ENCODE data around the gene UGT1A1. TPM values are rescaled to one million over a fixed set of nuclear protein-coding genes. Genes with fewer than 3 reads are reported as not detected.

Gene UGT1A1
- total RNA-seq, 1 experiment from 2014 or later: not detected

DNA sequence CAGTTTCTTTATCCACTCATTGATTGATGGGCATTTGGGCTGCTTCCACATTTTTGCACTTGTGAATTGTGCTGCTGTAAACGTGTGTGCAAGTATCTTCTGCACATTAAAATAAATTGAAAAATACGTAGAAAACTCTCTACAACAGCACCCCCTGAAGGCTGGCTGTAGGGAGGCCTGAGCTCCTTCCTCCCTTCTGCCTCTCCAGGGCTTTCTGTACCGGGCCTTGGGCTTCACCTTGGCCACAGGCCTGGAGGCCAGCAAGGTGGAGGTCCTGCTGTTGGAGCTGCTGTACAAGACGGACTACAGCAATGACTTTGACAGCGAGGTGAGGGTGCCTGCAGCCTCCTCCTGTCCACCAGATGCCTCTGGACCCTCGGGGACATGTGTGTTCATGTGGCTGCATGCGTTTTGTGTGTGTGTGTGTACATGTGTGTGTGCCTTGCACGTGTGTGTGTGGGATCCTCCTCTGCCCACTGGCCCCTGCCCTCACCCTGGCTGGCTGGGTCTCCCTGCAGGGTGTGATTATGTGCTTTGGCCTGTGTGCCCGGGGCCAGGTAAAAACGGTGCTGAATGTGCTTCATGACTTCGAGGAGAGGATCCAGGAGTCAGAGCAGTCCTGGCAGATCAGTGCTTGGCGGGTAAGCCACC lies 47.3 kb downstream of the UGT1A1 start:
- peaks cover 23% of the 10 kb centered on the region for H3K27me3 Mint-ChIP-seq (ENCODE audit: low read depth)
- Histone ChIP-seq H4K8ac (replicated peaks; ENCODE audit: insufficient read length, low read depth, low read length) (no peak overlapping the region), H2BK5ac (ENCODE audit: insufficient read length, low read length) (no peak overlapping the region), H3K18ac (ENCODE audit: insufficient read length, low read depth, low read length) (no peak overlapping the region), H3K4ac (ENCODE audit: low read depth, low read length) (no peak overlapping the region), H2BK120ac (ENCODE audit: low read depth, low read length, poor library complexity, severe bottlenecking) (no peak overlapping the region), H2BK12ac (ENCODE audit: insufficient read length, low read depth, low read length) (no peak overlapping the region), H3K23ac (ENCODE audit: insufficient read length, low read depth, low read length) (no peak overlapping the region), H3K4me2 (ENCODE audit: insufficient read depth, insufficient read length, low read length) (no peak overlapping the region), H3K23me2 (ENCODE audit: insufficient read length, low read depth, low read length, poor library complexity, severe bottlenecking) (no peaks in the 10 kb centered on the region), H4K5ac (ENCODE audit: insufficient read length, low read depth, low read length) (no peak overlapping the region), H2AFZ (ENCODE audit: low read length) (no peak overlapping the region), H3K9ac (ENCODE audit: extremely low read depth, insufficient read length, low read length) (no peak overlapping the region), H2BK20ac (ENCODE audit: low read depth, low read length, poor library complexity, severe bottlenecking) (no peak overlapping the region), H3K56ac (ENCODE audit: insufficient read length, low read depth, low read length) (no peak overlapping the region), H3K27me3 (ENCODE audit: insufficient read depth, low read length) (no peaks in the 10 kb centered on the region), H2AK5ac (ENCODE audit: insufficient read length, low read length) (no peak overlapping the region), H3K79me1 (ENCODE audit: insufficient read depth, low read depth, low read length, poor library complexity, severe bottlenecking) (no peaks in the 10 kb centered on the region), H3K27ac (ENCODE audit: insufficient read length, low read depth, low read length) (no peak overlapping the region), H4K91ac (ENCODE audit: insufficient read length, low read depth, low read length) (no peak overlapping the region), H3K79me2 (ENCODE audit: insufficient read depth, low read length) (no peaks in the 10 kb centered on the region), H4K20me1 (ENCODE audit: control insufficient read depth, insufficient read depth, insufficient read length) (no peaks in the 10 kb centered on the region), H3K9me3 (ENCODE audit: control insufficient read depth, low read depth, low read length) (no peaks in the 10 kb centered on the region), H2BK15ac (ENCODE audit: low read depth, low read length) (no peak overlapping the region), H3T11ph (ENCODE audit: low read length) (no peak overlapping the region), H3K4me1 (ENCODE audit: insufficient read depth, low read length) (no peaks in the 10 kb centered on the region), H3K14ac (ENCODE audit: insufficient read depth, low read length) (no peak overlapping the region)
- H3K4me1 Mint-ChIP-seq: no peaks in the 10 kb centered on the region
- TF ChIP-seq, protein P1, sequence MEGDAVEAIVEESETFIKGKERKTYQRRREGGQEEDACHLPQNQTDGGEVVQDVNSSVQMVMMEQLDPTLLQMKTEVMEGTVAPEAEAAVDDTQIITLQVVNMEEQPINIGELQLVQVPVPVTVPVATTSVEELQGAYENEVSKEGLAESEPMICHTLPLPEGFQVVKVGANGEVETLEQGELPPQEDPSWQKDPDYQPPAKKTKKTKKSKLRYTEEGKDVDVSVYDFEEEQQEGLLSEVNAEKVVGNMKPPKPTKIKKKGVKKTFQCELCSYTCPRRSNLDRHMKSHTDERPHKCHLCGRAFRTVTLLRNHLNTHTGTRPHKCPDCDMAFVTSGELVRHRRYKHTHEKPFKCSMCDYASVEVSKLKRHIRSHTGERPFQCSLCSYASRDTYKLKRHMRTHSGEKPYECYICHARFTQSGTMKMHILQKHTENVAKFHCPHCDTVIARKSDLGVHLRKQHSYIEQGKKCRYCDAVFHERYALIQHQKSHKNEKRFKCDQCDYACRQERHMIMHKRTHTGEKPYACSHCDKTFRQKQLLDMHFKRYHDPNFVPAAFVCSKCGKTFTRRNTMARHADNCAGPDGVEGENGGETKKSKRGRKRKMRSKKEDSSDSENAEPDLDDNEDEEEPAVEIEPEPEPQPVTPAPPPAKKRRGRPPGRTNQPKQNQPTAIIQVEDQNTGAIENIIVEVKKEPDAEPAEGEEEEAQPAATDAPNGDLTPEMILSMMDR (conservative IDR thresholded peaks at IDR 0.05): peak; percentile 31; the same call in 2 of the 3 replicates
- no peak overlapping the region for H3K4me3 Mint-ChIP-seq
- no CpG with 5 or more reads among the region's 12 CpGs for WGBS (ENCODE audit: extremely low coverage, insufficient read length, low lambda C conversion rate)
- H3K9me3 Mint-ChIP-seq: peaks cover 5% of the 10 kb centered on the region in 2 experiments; a peak in 3 of 5 replicates
- no peak overlapping the region for H3K27ac Mint-ChIP-seq
- H3K36me3 Mint-ChIP-seq (ENCODE audit: insufficient read depth in 1 of 3, low read depth in 3 of 3): no peaks in the 10 kb centered on the region
- DNase-seq: peak; percentile 27
